Ishikawa (cell line): Measurements from ENCODE around the gene PJVK.

Experiments
- CEBPB ChIP-seq: IDR thresholded peaks from 2 replicates; pipeline ENCODE4 v1.6.1; 2012
- CREB1 ChIP-seq: IDR thresholded peaks from 2 replicates; pipeline ENCODE4 v1.6.1; 2012; ENCODE audit warnings: low read depth
- EGR1 ChIP-seq: IDR thresholded peaks from 2 replicates; pipeline ENCODE4 v1.6.1; 2012
- EP300 ChIP-seq: IDR thresholded peaks from 2 replicates; pipeline ENCODE4 v1.6.1; 2012; ENCODE audit warnings: borderline replicate concordance
- FOXM1 ChIP-seq: IDR thresholded peaks from 2 replicates; pipeline ENCODE4 v1.6.1; 2012; ENCODE audit warnings: low read depth, borderline replicate concordance
- MAX ChIP-seq: IDR thresholded peaks from 2 replicates; pipeline ENCODE4 v1.6.1; 2012
- NFIC ChIP-seq: IDR thresholded peaks from 2 replicates; pipeline ENCODE4 v1.6.1; 2012
- RAD21 ChIP-seq: IDR thresholded peaks from 2 replicates; pipeline ENCODE4 v1.6.1; 2012; ENCODE audit warnings: low read depth
- REST ChIP-seq: IDR thresholded peaks from 2 replicates; pipeline ENCODE4 v1.6.1; 2012; ENCODE audit warnings: low read depth, mild to moderate bottlenecking
- TAF1 ChIP-seq: IDR thresholded peaks from 2 replicates; pipeline ENCODE4 v1.6.1; 2012; ENCODE audit warnings: low read depth, mild to moderate bottlenecking
- TCF12 ChIP-seq: IDR thresholded peaks from 2 replicates; pipeline ENCODE4 v1.6.1; 2012; ENCODE audit warnings: low read depth
- TEAD4 ChIP-seq: IDR thresholded peaks from 2 replicates; pipeline ENCODE4 v1.6.1; 2012
- USF1 ChIP-seq: IDR thresholded peaks from 2 replicates; pipeline ENCODE4 v1.6.1; 2012
- YY1 ChIP-seq: IDR thresholded peaks from 2 replicates; pipeline ENCODE4 v1.6.1; 2012; ENCODE audit warnings: low read depth
- ZBTB7A ChIP-seq: IDR thresholded peaks from 2 replicates; pipeline ENCODE4 v1.6.1; 2012; ENCODE audit warnings: low read depth

Gene PJVK

GRCh38 chr2:178502751-178503150 is 51.6 kb downstream of the PJVK start:
- TF ChIP-seq RAD21 = no peak
- TF ChIP-seq FOXM1 = no peak
- no peak for TF ChIP-seq NFIC
- no peak for TF ChIP-seq CREB1
- TF ChIP-seq YY1 = no peak
- TF ChIP-seq ZBTB7A = no peak
- TF ChIP-seq CEBPB = no peak
- no peak for TF ChIP-seq TEAD4
- TF ChIP-seq TCF12 = no peak
- no peak for TF ChIP-seq EP300
- TF ChIP-seq USF1 = no peak

GRCh38 chr2:178506101-178506500 is 54.9 kb downstream of the PJVK start:
- TF ChIP-seq CREB1 (no peak), NFIC (no peak), EP300 (no peak), FOXM1 (no peak), YY1 (no peak), ZBTB7A (no peak), RAD21 (no peak), MAX (no peak), USF1 (no peak), TEAD4 (no peak), TAF1 (no peak), TCF12 (no peak), REST (no peak), CEBPB (no peak), EGR1 (no peak)

GRCh38 chr2:178506524-178506923 is 55.3 kb downstream of the PJVK start:
- TF ChIP-seq TCF12 = no peak
- no peak for TF ChIP-seq ZBTB7A
- TF ChIP-seq CEBPB = no peak
- TF ChIP-seq EP300 = no peak

GRCh38 chr2:178506949-178507348 is 55.8 kb downstream of the PJVK start:
- TF ChIP-seq EGR1 = no peak
- TF ChIP-seq EP300 = no peak
- TF ChIP-seq USF1 = no peak
- TF ChIP-seq REST = no peak
- TF ChIP-seq YY1 = no peak
- TF ChIP-seq TCF12 = no peak
- no peak for TF ChIP-seq TAF1
- TF ChIP-seq NFIC = no peak
- TF ChIP-seq MAX = no peak
- no peak for TF ChIP-seq TEAD4

GRCh38 chr2:178508646-178509045 is 57.5 kb downstream of the PJVK start:
- TF ChIP-seq EGR1 (no peak), REST (no peak), USF1 (no peak)
